Measurements from ENCODE around the gene MAST1. TPM values are rescaled to one million over a fixed set of nuclear protein-coding genes. Genes with fewer than 3 reads are reported as not detected.

MAST1 gene
- total and polyA plus RNA-seq, 12 donors: 0.72 to 29.6 (median 3.2) TPM

GRCh38 chr19:12800923-12801465 lies 37.3 kb upstream of the MAST1 start:
- no peak for TF ChIP-seq POLR2A (IDR thresholded peaks at IDR 0.05)
- H3K27ac ChIP-seq: peak overlapping the region in 4 of 5 donors; percentile 66 to 88 (median 80)
- H3K36me3 ChIP-seq (replicated peaks in 1 of 2): peaks cover 0 to 30% of the 10 kb centered on the region in 2 donors
- no peaks in the 10 kb centered on the region for H3K9me3 ChIP-seq (replicated peaks in 1 of 3)
- WGBS, 4 donors: 3 to 20% (median 7%) methylated on average over 8 to 38 of the region's 38 CpGs
- peak overlapping the region; percentile 29 to 91 (median 56) for H3K4me3 ChIP-seq
- no peaks in the 10 kb centered on the region for H3K27me3 ChIP-seq
- peak; percentile 66 to 82 (median 76) for DNase-seq
- peaks cover 7 to 24% of the 10 kb centered on the region in 2 donors for H3K4me1 ChIP-seq (replicated peaks in 1 of 2)
- intact Hi-C loops (cut with DNase I): loop anchor here (5.0 kb wide), 2 partner anchors 34 to 41 kb away; no protein-coding TSS in a partner anchor

DNA sequence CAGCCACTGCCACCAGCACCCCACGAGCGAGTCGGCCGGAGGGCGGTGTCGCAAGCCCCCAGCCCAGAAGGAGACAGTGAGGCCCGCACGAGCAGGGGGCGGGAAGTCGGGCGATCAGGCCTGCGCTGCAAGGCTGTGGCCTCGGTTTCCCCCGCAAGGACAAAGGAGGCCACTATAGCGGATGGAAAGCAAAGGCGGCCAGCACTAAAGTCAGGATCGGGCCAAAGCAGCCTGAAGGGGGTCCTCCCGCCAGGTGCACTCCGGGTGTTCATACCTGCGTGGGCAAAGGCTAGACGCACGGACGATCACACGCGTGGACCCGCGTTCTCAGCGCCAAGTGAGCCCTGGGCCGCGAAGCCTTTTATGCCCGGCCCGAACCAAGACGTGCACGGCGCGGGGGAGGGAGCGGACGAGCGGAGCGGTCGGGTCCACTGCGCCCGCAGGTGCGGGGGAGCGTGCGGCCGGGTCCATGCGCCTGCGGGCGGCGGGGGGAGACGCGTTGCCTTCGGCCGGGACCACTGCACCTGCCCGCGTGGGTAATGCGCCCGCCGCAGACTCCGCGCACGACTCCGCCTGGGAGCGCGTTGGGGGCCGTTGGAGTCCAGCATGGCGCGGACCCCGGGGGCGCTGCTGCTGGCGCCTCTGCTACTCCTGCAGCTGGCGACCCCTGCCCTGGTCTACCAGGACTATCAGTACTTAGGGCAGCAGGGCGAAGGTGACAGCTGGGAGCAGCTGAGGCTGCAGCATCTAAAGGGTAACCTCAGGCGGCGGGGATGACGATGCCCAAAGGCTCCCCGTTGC lies 36.6 kb upstream of the MAST1 start, which contains the start of the genes PRDX2 and THSD8:
PRDX2 (minus strand) TSS at position 335 of the 801 bp plus-strand sequence. CDS start 539 bp downstream, outside the sequence.
THSD8 (plus strand) TSS at position 604 of the 801 bp plus-strand sequence; CDS start at position 607, 3 bp downstream.
- 0 to 1% (median 0%) methylated on average over 3 to 78 of the region's 78 CpGs for WGBS, 4 donors
- TF ChIP-seq CTCF (IDR thresholded peaks at IDR 0.05) (peak in 4 of 6 experiments; percentile 3 to 24 (median 13)), POLR2A (IDR thresholded peaks at IDR 0.05) (peak; percentile 95)
- peak; percentile 81 to 90 (median 87) for DNase-seq
- Histone ChIP-seq H3K9me3 (replicated peaks in 1 of 3) (no peaks in the 10 kb centered on the region), H3K36me3 (replicated peaks in 1 of 2) (peaks cover 0 to 30% of the 10 kb centered on the region in 2 donors), H3K27me3 (no peaks in the 10 kb centered on the region), H3K4me1 (replicated peaks in 1 of 2) (peaks cover 6 to 21% of the 10 kb centered on the region in 2 donors), H3K27ac (peak within 1 kb of the TSS in 4 of 5 donors; percentile 66 to 88 (median 80)), H3K4me3 (peak within 1 kb of the TSS; percentile 29 to 91 (median 56))
- intact Hi-C loops (cut with DNase I): loop anchor here (5.0 kb wide), 2 partner anchors 34 to 41 kb away; no protein-coding TSS in a partner anchor

DNA sequence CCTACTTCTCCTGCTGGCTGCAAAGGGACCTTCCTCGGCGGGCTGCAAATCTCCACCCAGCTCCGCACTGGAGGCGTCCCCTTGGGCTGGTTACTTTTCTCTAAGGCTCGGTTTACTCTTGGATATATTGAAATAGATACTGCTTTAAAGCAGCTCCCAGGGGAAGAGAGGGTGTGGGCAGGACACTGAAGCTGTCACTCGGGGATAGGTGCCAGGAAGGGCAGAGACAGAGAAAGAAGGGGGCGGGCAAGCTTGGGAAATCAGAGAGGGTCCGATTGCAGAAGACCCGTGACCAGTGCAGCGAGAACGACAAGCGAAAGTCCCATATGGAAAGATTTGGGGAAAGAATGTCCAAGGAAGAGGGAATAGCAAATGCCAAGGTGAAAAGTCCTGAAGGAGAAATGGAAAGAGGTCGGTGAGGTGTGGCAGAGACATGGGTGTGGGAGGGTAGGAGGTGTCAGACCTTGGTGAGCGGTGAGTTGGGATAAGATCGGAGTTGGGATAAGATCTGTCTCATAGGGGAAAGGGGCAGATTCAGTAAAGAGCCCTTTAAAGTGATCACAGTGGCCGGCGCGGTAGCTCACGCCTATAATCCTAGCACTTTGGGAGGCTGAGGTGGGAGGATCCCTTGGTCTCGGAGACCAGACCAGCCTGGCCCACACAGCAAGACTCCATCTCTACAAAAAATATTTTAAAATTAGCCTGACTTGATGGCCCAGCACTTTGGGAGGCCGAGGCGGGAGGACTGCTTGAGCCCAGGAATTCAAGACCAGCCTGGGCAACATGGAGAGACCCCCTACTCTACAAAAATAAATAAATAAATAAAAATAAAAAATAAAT lies 35.8 kb upstream of the MAST1 start:
- Histone ChIP-seq H3K36me3 (replicated peaks in 1 of 2) (peaks cover 0 to 30% of the 10 kb centered on the region in 2 donors), H3K4me3 (peak overlapping the region in 3 of 4 donors; percentile 35 to 91 (median 77)), H3K27me3 (no peaks in the 10 kb centered on the region), H3K9me3 (replicated peaks in 1 of 3) (no peaks in the 10 kb centered on the region), H3K4me1 (replicated peaks in 1 of 2) (peaks cover 10 to 27% of the 10 kb centered on the region in 2 donors), H3K27ac (peak overlapping the region in 2 of 5 donors; percentile 88)
- TF ChIP-seq POLR2A (IDR thresholded peaks at IDR 0.05) (no peak), CTCF (IDR thresholded peaks at IDR 0.05) (peak in 1 of 6 experiments; percentile 2)
- WGBS, 4 donors: 35 to 42% (median 39%) methylated on average over 20 to 22 of the region's 22 CpGs
- intact Hi-C loops (cut with DNase I): loop anchor here (5.0 kb wide), 2 partner anchors 35 to 40 kb away; no protein-coding TSS in a partner anchor
- DNase-seq: peak in 4 of 7 donors; percentile 44 to 68 (median 51)

DNA sequence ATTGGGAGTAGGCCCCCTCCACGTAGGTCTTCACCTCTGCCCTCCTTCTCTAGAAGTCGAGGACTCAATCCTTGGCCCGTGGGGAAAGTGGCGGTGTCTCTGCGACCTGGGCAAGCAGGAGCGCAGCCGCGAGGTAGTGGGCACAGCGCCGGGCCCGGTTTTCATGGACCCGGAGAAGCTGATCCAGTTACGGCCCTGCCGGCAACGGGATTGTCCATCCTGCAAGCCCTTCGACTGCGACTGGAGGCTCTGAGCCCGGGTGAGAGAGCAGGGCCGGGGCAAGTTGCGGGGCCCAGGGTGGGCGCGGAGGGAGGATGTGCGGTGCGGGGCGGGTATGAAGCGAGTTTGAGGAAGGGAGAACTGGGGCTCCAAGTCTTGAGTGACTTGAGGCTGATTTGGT lies 34.3 kb upstream of the MAST1 start:
- Histone ChIP-seq H3K4me3 (no peak overlapping the region), H3K27ac (no peak overlapping the region), H3K27me3 (no peaks in the 10 kb centered on the region), H3K36me3 (replicated peaks in 1 of 2) (peaks cover 0 to 16% of the 10 kb centered on the region in 2 donors), H3K4me1 (replicated peaks in 1 of 2) (peaks cover 10 to 27% of the 10 kb centered on the region in 2 donors), H3K9me3 (replicated peaks in 1 of 3) (no peaks in the 10 kb centered on the region)
- WGBS, 4 donors: 92 to 93% (median 93%) methylated on average over 26 of the region's 26 CpGs
- intact Hi-C loops (cut with DNase I): loop anchor here (5.0 kb wide), 2 partner anchors 37 to 38 kb away; no protein-coding TSS in a partner anchor
- peak in 2 of 7 donors; percentile 35 to 61 for DNase-seq
- no peak for TF ChIP-seq CTCF (IDR thresholded peaks at IDR 0.05)
- TF ChIP-seq POLR2A (IDR thresholded peaks at IDR 0.05): no peak

Measured in adrenal gland (tissue), 12 donors.